Activated CD4-positive, alpha-beta memory T cell treated with anti-CD3 and anti-CD28 coated beads, Interleukin-2, amount 10 ng/mL, durations not matched to agents 7 days and 5 days (primary cell): Measurements from ENCODE around the gene CLCN7. TPM values are rescaled to one million over a fixed set of nuclear protein-coding genes. Genes with fewer than 3 reads are reported as not detected.
A peak's percentile ranks its signal among the peaks of the same experiment; 100 is the strongest.
"Not testable (repeated sequence)": the region's sequence is repeated elsewhere in the genome, so short reads cannot be mapped to it uniquely, and the experiment has no call there.

Source experiments
- CTCF ChIA-PET: fragments of 350-600 bp; sonication (Branson Sonifier 250); formaldehyde crosslinking; loops from one replicate; lab custom pipeline; 2021; ENCODE audit warnings: antibody characterized with exemption, inconsistent platforms; lab: Charles Lee
- POLR2A ChIA-PET: fragments of 350-600 bp; sonication (Branson Sonifier 250); formaldehyde crosslinking; loops from one replicate; lab custom pipeline; 2021; ENCODE audit warnings: antibody characterized with exemption; lab: Charles Lee
- DNase-seq: peaks from one replicate; pipeline ENCODE4 v3.0.0-alpha.2; 2020
- H3K27ac Mint-ChIP-seq: one replicate; pipeline ENCODE4 v1.8.0; 2021; ENCODE audit warnings: mild to moderate bottlenecking, mixed read lengths
- H3K27me3 Mint-ChIP-seq: one replicate; pipeline ENCODE4 v1.8.0; 2021; ENCODE audit warnings: mixed read lengths
- H3K36me3 Mint-ChIP-seq: one replicate; pipeline ENCODE4 v1.8.0; 2021; ENCODE audit warnings: low read depth, mixed read lengths
- H3K4me1 Mint-ChIP-seq: one replicate; pipeline ENCODE4 v1.8.0; 2021; ENCODE audit warnings: mixed read lengths
- H3K4me3 Mint-ChIP-seq: one replicate; pipeline ENCODE4 v1.8.0; 2021; ENCODE audit warnings: mild to moderate bottlenecking, mixed read lengths
- H3K9me3 Mint-ChIP-seq: one replicate; pipeline ENCODE4 v1.8.0; 2021; ENCODE audit warnings: mixed read lengths
- total RNA-seq, 2 experiments: library from RNA; stranded (reverse); gene quantifications; one replicate each; pipeline ENCODE4 v1.2.3, GENCODE V29; 2021

Gene CLCN7
- total RNA-seq, 2 experiments from 2014 or later: 44.2 to 49.4 TPM

- POLR2A ChIA-PET: no interaction called here
- H3K4me1 Mint-ChIP-seq: peaks cover 12% of the 10 kb centered on the region
- H3K27me3 Mint-ChIP-seq: no peaks in the 10 kb centered on the region
- peaks cover 2% of the 10 kb centered on the region for H3K36me3 Mint-ChIP-seq
- no peak overlapping the region for H3K27ac Mint-ChIP-seq
- CTCF ChIA-PET: no interaction called here
- no peaks in the 10 kb centered on the region for H3K9me3 Mint-ChIP-seq
- DNase-seq: no peak
- no peak overlapping the region for H3K4me3 Mint-ChIP-seq
Observed at GRCh38 chr16:1489077-1489476, 14.2 kb upstream of the CLCN7 start.

GRCh38 chr16:1488619-1489018 is 13.8 kb upstream of the CLCN7 start, which contains the start of gene PTX4:
TSS of gene PTX4 (minus strand) at chr16:1488944. CDS start at chr16:1488909, 35 bp downstream.
- Mint-ChIP-seq H3K4me3 (no peak within 1 kb of the TSS), H3K27me3 (peaks cover 2% of the 10 kb centered on the region), H3K27ac (no peak within 1 kb of the TSS), H3K4me1 (peaks cover 9% of the 10 kb centered on the region), H3K36me3 (peaks cover 2% of the 10 kb centered on the region), H3K9me3 (no peaks in the 10 kb centered on the region)
- POLR2A ChIA-PET: no interaction called here
- no peak for DNase-seq
- CTCF ChIA-PET: no interaction called here

DNA sequence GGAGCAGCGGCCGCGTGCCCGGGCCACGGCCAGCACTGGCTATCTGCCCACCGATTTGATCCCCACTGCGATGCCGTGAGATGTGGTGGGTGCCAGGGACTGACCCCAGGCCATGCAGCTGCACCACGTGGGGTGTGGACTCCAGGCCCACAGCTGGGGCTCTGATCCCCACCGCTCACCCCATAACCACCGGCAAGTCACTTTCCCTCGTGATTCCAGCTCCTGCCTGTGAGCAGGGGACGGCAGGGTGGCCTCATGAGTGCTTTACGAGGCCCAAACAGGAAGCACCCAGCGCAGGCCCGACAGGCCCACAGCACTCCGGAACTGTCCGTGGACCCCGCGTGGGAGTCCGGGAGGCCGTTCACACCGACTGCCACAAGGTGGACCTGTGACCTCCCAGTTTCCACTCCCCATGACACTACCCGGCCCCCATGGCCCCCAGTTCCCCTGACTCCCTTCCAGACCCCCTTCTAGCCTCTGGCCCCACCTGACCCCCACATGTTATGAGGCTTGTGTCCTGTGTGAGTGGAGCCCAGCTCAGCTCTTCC is 13.3 kb upstream of the CLCN7 start:
- no peak overlapping the region for H3K27ac Mint-ChIP-seq
- no peak overlapping the region for H3K4me3 Mint-ChIP-seq
- H3K36me3 Mint-ChIP-seq: peaks cover 2% of the 10 kb centered on the region
- H3K27me3 Mint-ChIP-seq: peaks cover 2% of the 10 kb centered on the region
- no peak for DNase-seq
- ChIA-PET CTCF (no interaction called here), POLR2A (no interaction called here)
- no peaks in the 10 kb centered on the region for H3K9me3 Mint-ChIP-seq
- H3K4me1 Mint-ChIP-seq: peaks cover 9% of the 10 kb centered on the region

- H3K9me3 Mint-ChIP-seq: no peaks in the 10 kb centered on the region
- no peak overlapping the region for H3K4me3 Mint-ChIP-seq
- no peaks in the 10 kb centered on the region for H3K36me3 Mint-ChIP-seq
- peaks cover 2% of the 10 kb centered on the region for H3K27me3 Mint-ChIP-seq
- ChIA-PET CTCF (no interaction called here), POLR2A (no interaction called here)
- DNase-seq: no peak
- peaks cover 3% of the 10 kb centered on the region for H3K4me1 Mint-ChIP-seq
- H3K27ac Mint-ChIP-seq: no peak overlapping the region
Observed at GRCh38 chr16:1487395-1488053, 12.7 kb upstream of the CLCN7 start.

GRCh38 chr16:1486551-1487390 is 11.9 kb upstream of the CLCN7 start:
- DNase-seq: no peak
- H3K4me3 Mint-ChIP-seq: no peak overlapping the region
- no peaks in the 10 kb centered on the region for H3K4me1 Mint-ChIP-seq
- ChIA-PET POLR2A (no interaction called here), CTCF (no interaction called here)
- no peaks in the 10 kb centered on the region for H3K9me3 Mint-ChIP-seq
- H3K27ac Mint-ChIP-seq: no peak overlapping the region
- H3K36me3 Mint-ChIP-seq: no peaks in the 10 kb centered on the region
- peaks cover 2% of the 10 kb centered on the region for H3K27me3 Mint-ChIP-seq

DNA sequence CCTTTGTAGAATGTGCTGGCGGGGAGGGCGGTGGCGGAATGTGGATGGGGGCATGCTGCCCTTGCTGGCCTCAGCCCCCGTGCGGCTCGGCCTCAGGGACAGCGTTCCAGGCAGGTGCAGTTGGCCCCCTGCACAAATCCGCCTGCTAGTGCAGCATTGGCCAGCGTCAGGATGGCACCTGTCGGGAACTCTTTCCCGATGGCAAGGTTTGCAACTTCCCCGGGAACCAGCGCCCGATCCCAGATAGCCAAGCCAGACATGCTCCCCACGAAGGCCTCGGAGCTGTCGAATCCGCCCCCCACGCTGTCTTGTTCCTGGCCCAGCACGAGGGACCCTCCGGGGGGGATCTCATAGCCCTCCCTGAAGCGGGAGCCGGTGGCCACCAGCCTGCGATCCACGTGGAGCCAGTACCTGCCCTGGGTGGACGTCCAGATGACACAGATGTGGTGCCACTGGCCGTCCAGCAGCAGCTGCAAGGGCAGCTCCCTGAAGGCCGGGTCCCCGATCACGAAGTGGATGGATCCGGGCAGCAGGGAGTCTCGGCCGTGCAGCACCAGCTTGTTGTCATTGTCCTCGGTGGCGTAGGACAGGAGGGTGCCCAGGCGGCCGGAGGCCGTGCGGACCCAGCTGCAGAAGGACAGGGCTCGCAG is 11.1 kb upstream of the CLCN7 start:
- Mint-ChIP-seq H3K36me3 (no peaks in the 10 kb centered on the region), H3K4me1 (no peaks in the 10 kb centered on the region), H3K9me3 (no peaks in the 10 kb centered on the region), H3K27ac (no peak overlapping the region), H3K27me3 (peaks cover 2% of the 10 kb centered on the region), H3K4me3 (no peak overlapping the region)
- POLR2A ChIA-PET: no interaction called here
- no peak for DNase-seq
- CTCF ChIA-PET: no interaction called here

- H3K36me3 Mint-ChIP-seq: no peaks in the 10 kb centered on the region
- CTCF ChIA-PET: no interaction called here
- no peaks in the 10 kb centered on the region for H3K9me3 Mint-ChIP-seq
- no peak overlapping the region for H3K4me3 Mint-ChIP-seq
- H3K27ac Mint-ChIP-seq: no peak overlapping the region
- POLR2A ChIA-PET: no interaction called here
- peaks cover 2% of the 10 kb centered on the region for H3K27me3 Mint-ChIP-seq
- H3K4me1 Mint-ChIP-seq: no peaks in the 10 kb centered on the region
- no peak for DNase-seq
Observed at GRCh38 chr16:1481906-1482835, 7.3 kb upstream of the CLCN7 start.

DNA sequence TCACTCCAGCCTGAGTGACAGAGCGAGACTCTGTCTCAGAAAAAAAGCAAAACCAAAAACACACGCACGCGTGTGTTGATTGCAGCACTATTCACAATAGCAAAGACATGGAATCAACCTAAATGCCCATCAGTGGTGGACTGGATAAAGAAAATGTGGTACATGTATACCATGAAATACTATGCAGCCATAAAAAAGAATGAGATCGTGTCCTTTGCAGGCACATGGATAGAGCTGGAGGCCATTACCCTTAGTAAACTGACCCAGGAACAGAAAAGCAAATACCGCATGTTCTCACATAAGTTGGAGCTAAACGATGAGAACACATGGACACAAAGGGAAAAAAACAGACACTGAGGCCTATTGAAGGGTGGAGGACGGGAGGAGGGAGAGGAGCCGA is 4.1 kb upstream of the CLCN7 start:
- not testable (repeated sequence) for H3K4me1 Mint-ChIP-seq, H3K9me3 Mint-ChIP-seq

GRCh38 chr16:1477033-1477432 is 2.2 kb upstream of the CLCN7 start:
- ChIA-PET POLR2A (interaction anchor here (3.2 kb wide), 1 partner anchor 16 kb away, joined by 22 read pairs; the partner anchor contains the start of gene TELO2), CTCF (no interaction called here)

More for the DNA sequence above, 4.1 kb upstream of the CLCN7 start:
- H3K4me3 Mint-ChIP-seq, H3K27me3 Mint-ChIP-seq, POLR2A ChIA-PET, H3K36me3 Mint-ChIP-seq, DNase-seq, H3K27ac Mint-ChIP-seq: not testable (repeated sequence)
- CTCF ChIA-PET: interaction anchor here (0.6 kb wide), 1 partner anchor 72 kb away, joined by 3 read pairs; no protein-coding TSS in a partner anchor

GRCh38 chr16:1475552-1476114 is 805 bp upstream of the CLCN7 start:
- POLR2A ChIA-PET: interaction anchor here (0.7 to 3.2 kb wide), 5 partner anchors 17 to 136 kb away, joined by 3 to 22 read pairs (median 4); partner anchors contain the start of genes CRAMP1, IFT140, TELO2 and UQCC4
- peak overlapping the region; percentile 81 for H3K4me3 Mint-ChIP-seq
- no peaks in the 10 kb centered on the region for H3K27me3 Mint-ChIP-seq
- no peak for DNase-seq
- no peaks in the 10 kb centered on the region for H3K9me3 Mint-ChIP-seq
- H3K4me1 Mint-ChIP-seq: peaks cover 20% of the 10 kb centered on the region
- CTCF ChIA-PET: no interaction called here
- H3K27ac Mint-ChIP-seq: peak overlapping the region; percentile 73
- no peaks in the 10 kb centered on the region for H3K36me3 Mint-ChIP-seq

More at GRCh38 chr16:1477033-1477432, 2.2 kb upstream of the CLCN7 start:
- no peak for DNase-seq
- Mint-ChIP-seq H3K36me3 (no peaks in the 10 kb centered on the region), H3K27ac (no peak overlapping the region), H3K4me3 (no peak overlapping the region), H3K4me1 (peaks cover 16% of the 10 kb centered on the region), H3K27me3 (no peaks in the 10 kb centered on the region), H3K9me3 (no peaks in the 10 kb centered on the region)

GRCh38 chr16:1474082-1474795 is 589 bp downstream of the CLCN7 start:
- Mint-ChIP-seq H3K27me3 (no peaks in the 10 kb centered on the region), H3K9me3 (no peaks in the 10 kb centered on the region), H3K4me3 (peak overlapping the region; percentile 67), H3K27ac (no peak overlapping the region), H3K4me1 (peaks cover 20% of the 10 kb centered on the region), H3K36me3 (no peaks in the 10 kb centered on the region)
- CTCF ChIA-PET: interaction anchor here (0.7 kb wide), 1 partner anchor 83 kb away, joined by 3 read pairs; no protein-coding TSS in a partner anchor
- no peak for DNase-seq
- POLR2A ChIA-PET: interaction anchor here (0.6 to 1.0 kb wide), 2 partner anchors 59 to 311 kb away, joined by 3 read pairs; partner anchors contain the start of gene TMEM204
